Activated CD8-positive, alpha-beta T cell treated with anti-CD3 and anti-CD28 coated beads, Interleukin-2, amount 10 ng/mL, durations not matched to agents 7 days and 5 days (primary cell): ENCODE data around the gene PLB1. TPM values are rescaled to one million over a fixed set of nuclear protein-coding genes. Genes with fewer than 3 reads are reported as not detected.

Experiments
- ATAC-seq: fragments of 150-1000 bp; cut with Tn5 transposase; one replicate; pipeline ENCODE4 v1.10.0; 2021; ENCODE audit warnings: moderate library complexity
- CTCF ChIA-PET: fragments of 350-600 bp; sonication (Branson Sonifier 250); formaldehyde crosslinking; loops from one replicate; lab custom pipeline; 2021; ENCODE audit warnings: antibody characterized with exemption; lab: Charles Lee
- POLR2A ChIA-PET: fragments of 350-600 bp; sonication (Branson Sonifier 250); formaldehyde crosslinking; loops from one replicate; lab custom pipeline; 2021; ENCODE audit warnings: antibody characterized with exemption; lab: Charles Lee
- DNase-seq: peaks from one replicate; pipeline ENCODE4 v3.0.0-alpha.2; 2020
- H3K27ac Mint-ChIP-seq: one replicate; pipeline ENCODE4 v1.8.0; 2021; ENCODE audit warnings: mild to moderate bottlenecking, mixed read lengths
- H3K27me3 Mint-ChIP-seq: one replicate; pipeline ENCODE4 v1.8.0; 2021; ENCODE audit warnings: low read depth, mixed read lengths
- H3K36me3 Mint-ChIP-seq: one replicate; pipeline ENCODE4 v1.8.0; 2021; ENCODE audit warnings: low read depth, mixed read lengths
- H3K4me1 Mint-ChIP-seq: one replicate; pipeline ENCODE4 v1.8.0; 2021; ENCODE audit warnings: low read depth, mixed read lengths
- H3K4me3 Mint-ChIP-seq: one replicate; pipeline ENCODE4 v1.8.0; 2021; ENCODE audit warnings: mild to moderate bottlenecking, mixed read lengths
- H3K9me3 Mint-ChIP-seq: one replicate; pipeline ENCODE4 v1.8.0; 2022; ENCODE audit warnings: mixed read lengths; ENCODE audit not compliant: insufficient read depth
- total RNA-seq, 2 experiments: library from RNA; stranded (reverse); gene quantifications; one replicate each; pipeline ENCODE4 v1.2.3, GENCODE V29; 2021

Gene PLB1
- total RNA-seq, 2 experiments from 2014 or later: 1.0 to 1.4 TPM

GRCh38 chr2:28668106-28668814, 172.4 kb downstream of the PLB1 start:
- ATAC-seq: no peak
- Mint-ChIP-seq H3K36me3 (no peaks in the 10 kb centered on the region), H3K27ac (no peak overlapping the region), H3K4me3 (no peak overlapping the region), H3K4me1 (no peaks in the 10 kb centered on the region), H3K9me3 (peaks cover 6% of the 10 kb centered on the region), H3K27me3 (peaks cover 2% of the 10 kb centered on the region)
- ChIA-PET CTCF (interaction anchor here (0.8 kb wide), 1 partner anchor 74 kb away, joined by 5 read pairs; no protein-coding TSS in a partner anchor), POLR2A (no interaction called here)
- DNase-seq: no peak

GRCh38 chr2:28668880-28669279, 173.0 kb downstream of the PLB1 start:
- Mint-ChIP-seq H3K27me3 (peaks cover 2% of the 10 kb centered on the region), H3K4me3 (no peak overlapping the region), H3K9me3 (peaks cover 6% of the 10 kb centered on the region), H3K36me3 (no peaks in the 10 kb centered on the region), H3K4me1 (no peaks in the 10 kb centered on the region), H3K27ac (no peak overlapping the region)
- DNase-seq (no peak), ATAC-seq (no peak)
- ChIA-PET CTCF (no interaction called here), POLR2A (no interaction called here)

- CTCF ChIA-PET: interaction anchor here (0.8 to 1.4 kb wide), 2 partner anchors 77 to 131 kb away, joined by 3 to 5 read pairs; no protein-coding TSS in a partner anchor
Observed at GRCh38 chr2:28670856-28671255, 175.0 kb downstream of the PLB1 start.

DNA sequence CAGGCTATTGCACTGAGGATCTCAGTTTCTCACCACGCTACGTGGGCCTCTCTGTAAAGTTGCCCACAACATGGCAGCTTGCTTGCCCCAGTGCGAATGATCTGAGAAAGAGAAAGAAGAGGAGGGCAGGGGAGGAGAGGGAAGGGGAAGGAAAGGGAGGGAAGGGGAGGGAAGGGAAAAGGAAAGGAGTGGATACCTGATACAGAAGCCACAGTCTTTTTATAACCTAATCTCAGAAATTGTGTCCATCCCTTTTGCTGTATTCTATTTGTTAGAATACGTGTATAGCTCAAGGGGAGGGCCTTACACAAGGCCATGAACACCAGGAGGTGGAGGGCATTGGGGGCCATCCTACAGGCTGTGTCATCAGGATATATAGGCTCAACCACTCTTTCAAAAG, 177.5 kb downstream of the PLB1 start:
- no peaks in the 10 kb centered on the region for H3K36me3 Mint-ChIP-seq
- CTCF ChIA-PET: interaction anchor here (2.2 kb wide), 1 partner anchor 80 kb away, joined by 11 read pairs; no protein-coding TSS in a partner anchor
- no peak overlapping the region for H3K4me3 Mint-ChIP-seq
- POLR2A ChIA-PET: no interaction called here
- DNase-seq: no peak
- ATAC-seq: no peak
- peaks cover 6% of the 10 kb centered on the region for H3K9me3 Mint-ChIP-seq
- H3K27me3 Mint-ChIP-seq: no peaks in the 10 kb centered on the region
- no peaks in the 10 kb centered on the region for H3K4me1 Mint-ChIP-seq
- no peak overlapping the region for H3K27ac Mint-ChIP-seq

More at GRCh38 chr2:28670856-28671255, 175.0 kb downstream of the PLB1 start:
- no peak overlapping the region for H3K27ac Mint-ChIP-seq
- no peaks in the 10 kb centered on the region for H3K4me1 Mint-ChIP-seq
- POLR2A ChIA-PET: interaction anchor here (0.6 to 1.6 kb wide), 2 partner anchors 12 to 80 kb away, joined by 4 read pairs; no protein-coding TSS in a partner anchor
- no peaks in the 10 kb centered on the region for H3K36me3 Mint-ChIP-seq
- no peaks in the 10 kb centered on the region for H3K27me3 Mint-ChIP-seq
- H3K4me3 Mint-ChIP-seq: no peak overlapping the region
- DNase-seq: no peak
- peaks cover 6% of the 10 kb centered on the region for H3K9me3 Mint-ChIP-seq
- no peak for ATAC-seq

DNA sequence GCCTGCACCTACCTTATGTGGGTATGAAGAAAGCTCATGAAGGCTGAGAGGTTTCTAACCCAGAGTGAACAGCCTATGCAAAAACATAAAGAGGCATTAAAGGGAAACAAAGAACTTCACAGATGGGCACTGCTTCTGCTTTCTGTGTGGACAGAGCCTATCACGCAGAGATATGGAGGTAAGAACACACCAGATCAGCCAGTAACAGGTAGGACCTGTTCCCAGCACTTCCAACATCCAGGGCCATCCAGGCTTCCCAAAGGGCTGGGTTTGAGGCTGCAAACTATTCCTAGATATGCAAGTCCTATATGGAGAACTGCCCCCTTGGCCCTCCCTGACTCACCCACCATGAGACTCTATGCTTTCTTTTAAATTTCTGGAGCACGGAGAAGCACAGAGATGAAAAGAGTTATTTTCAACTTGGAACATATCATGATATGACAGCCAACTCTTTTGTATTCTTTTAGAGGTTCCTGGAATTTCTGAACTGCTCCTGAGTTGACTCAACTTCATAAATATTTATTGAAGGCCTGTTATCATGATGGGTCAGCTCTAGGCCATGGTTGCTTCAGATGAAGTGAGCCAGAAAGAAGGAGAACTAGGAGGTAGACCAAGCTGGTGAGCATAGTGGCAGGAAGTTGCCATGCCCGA, 178.3 kb downstream of the PLB1 start:
- Mint-ChIP-seq H3K36me3 (no peaks in the 10 kb centered on the region), H3K27ac (no peak overlapping the region), H3K4me1 (no peaks in the 10 kb centered on the region), H3K27me3 (no peaks in the 10 kb centered on the region), H3K9me3 (peaks cover 6% of the 10 kb centered on the region), H3K4me3 (no peak overlapping the region)
- DNase-seq (no peak), ATAC-seq (no peak)
- POLR2A ChIA-PET: no interaction called here
- CTCF ChIA-PET: interaction anchor here (2.2 kb wide), 1 partner anchor 80 kb away, joined by 11 read pairs; no protein-coding TSS in a partner anchor

DNA sequence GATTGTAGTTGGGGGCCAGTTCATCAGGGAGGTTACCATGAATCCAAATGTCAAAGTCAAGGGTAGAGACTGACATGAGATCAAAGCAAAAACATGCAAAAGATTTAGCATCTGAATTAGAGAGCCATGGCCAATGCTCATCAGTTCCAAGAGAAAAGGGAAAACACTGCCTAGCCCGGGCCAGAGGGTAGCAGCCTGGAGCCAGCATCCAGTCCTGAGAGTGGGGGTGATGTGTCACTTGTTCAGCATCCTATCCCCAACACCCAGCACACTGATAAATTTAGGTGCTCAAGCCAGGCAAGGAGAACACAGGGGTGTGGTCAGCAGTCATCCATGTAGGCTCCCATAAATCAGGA, 178.8 kb downstream of the PLB1 start:
- Mint-ChIP-seq H3K9me3 (peaks cover 6% of the 10 kb centered on the region), H3K27ac (no peak overlapping the region), H3K4me3 (no peak overlapping the region), H3K4me1 (peaks cover 3% of the 10 kb centered on the region), H3K27me3 (no peaks in the 10 kb centered on the region), H3K36me3 (no peaks in the 10 kb centered on the region)
- POLR2A ChIA-PET: no interaction called here
- no peak for ATAC-seq
- CTCF ChIA-PET: no interaction called here
- DNase-seq: no peak

GRCh38 chr2:28676152-28676835, 180.4 kb downstream of the PLB1 start:
- ChIA-PET POLR2A (interaction anchor here (0.6 to 1.2 kb wide), 3 partner anchors 11 to 76 kb away, joined by 3 read pairs; partner anchors contain the start of gene PPP1CB), CTCF (interaction anchor here (0.6 kb wide), 1 partner anchor 672 kb away, joined by 4 read pairs; no protein-coding TSS in a partner anchor)
- Mint-ChIP-seq H3K27ac (no peak overlapping the region), H3K36me3 (no peaks in the 10 kb centered on the region), H3K27me3 (no peaks in the 10 kb centered on the region), H3K4me3 (no peak overlapping the region), H3K9me3 (peaks cover 6% of the 10 kb centered on the region), H3K4me1 (peaks cover 13% of the 10 kb centered on the region)
- DNase-seq (no peak), ATAC-seq (no peak)

DNA sequence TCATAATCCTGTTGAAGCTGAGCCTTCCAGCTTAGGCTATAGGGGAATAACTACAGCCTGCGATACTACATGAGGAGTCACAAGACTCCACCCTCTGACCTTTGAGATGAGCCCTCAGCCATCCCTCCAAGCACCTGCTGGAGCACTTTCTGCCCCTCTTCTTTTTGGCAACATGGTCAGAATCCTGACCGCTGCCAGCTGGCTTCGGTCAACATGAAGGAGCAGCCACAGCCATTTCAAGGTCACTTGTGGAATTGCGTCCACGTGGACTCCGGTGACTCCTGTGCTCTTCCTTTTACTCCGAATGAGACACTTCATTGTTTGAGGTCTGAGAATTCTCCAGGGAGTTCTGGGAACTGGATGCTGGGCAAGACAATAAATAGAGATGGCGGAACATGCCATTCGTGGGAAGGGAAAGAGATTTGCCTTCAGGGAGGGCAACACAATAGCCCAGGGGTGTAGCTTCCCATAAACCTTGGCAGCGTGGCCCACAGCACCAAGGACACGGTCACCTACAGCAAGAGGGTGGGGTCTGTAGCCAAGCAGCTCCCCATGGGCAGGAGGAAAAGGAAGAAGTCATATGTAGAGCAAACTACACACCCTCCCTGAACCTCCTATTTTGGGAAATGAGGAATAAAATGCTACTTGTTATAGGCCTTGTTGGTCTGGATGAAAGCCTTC, 182.5 kb downstream of the PLB1 start:
- H3K27ac Mint-ChIP-seq: no peak overlapping the region

DNA sequence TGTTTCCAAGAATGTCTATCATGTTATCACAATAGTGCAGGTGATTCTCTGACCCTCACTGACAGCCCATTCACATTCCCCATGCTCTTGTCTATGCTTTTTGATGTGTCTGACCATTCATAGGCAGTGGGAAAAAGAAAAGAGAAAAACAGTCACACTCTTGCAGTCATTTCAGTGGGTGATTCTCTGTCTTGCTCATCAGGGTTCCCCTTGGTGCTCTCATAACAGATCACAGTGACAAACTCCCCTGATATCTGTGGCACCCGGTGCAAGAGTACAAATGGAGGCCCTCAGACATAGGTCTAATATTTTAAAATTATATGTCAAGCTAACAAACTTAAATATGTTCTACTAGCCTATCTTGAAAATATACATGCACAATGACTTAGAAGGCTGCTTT, 183.1 kb downstream of the PLB1 start:
- H3K27me3 Mint-ChIP-seq: no peaks in the 10 kb centered on the region
- DNase-seq (no peak), ATAC-seq (no peak)
- ChIA-PET POLR2A (interaction anchor here (0.8 kb wide), 1 partner anchor 191 kb away, joined by 3 read pairs; the partner anchor contains the start of gene TRMT61B), CTCF (interaction anchor here (1.3 to 1.7 kb wide), 2 partner anchors 85 to 142 kb away, joined by 3 to 5 read pairs; no protein-coding TSS in a partner anchor)
- no peak overlapping the region for H3K27ac Mint-ChIP-seq
- peaks cover 22% of the 10 kb centered on the region for H3K4me1 Mint-ChIP-seq
- no peak overlapping the region for H3K4me3 Mint-ChIP-seq
- H3K9me3 Mint-ChIP-seq: no peaks in the 10 kb centered on the region
- H3K36me3 Mint-ChIP-seq: no peaks in the 10 kb centered on the region

More for the DNA sequence above, 182.5 kb downstream of the PLB1 start:
- DNase-seq (no peak), ATAC-seq (no peak)
- ChIA-PET CTCF (interaction anchor here (1.7 kb wide), 1 partner anchor 84 kb away, joined by 5 read pairs; no protein-coding TSS in a partner anchor), POLR2A (interaction anchor here (0.8 kb wide), 1 partner anchor 192 kb away, joined by 3 read pairs; the partner anchor contains the start of gene TRMT61B)
- no peaks in the 10 kb centered on the region for H3K9me3 Mint-ChIP-seq
- no peaks in the 10 kb centered on the region for H3K36me3 Mint-ChIP-seq
- no peaks in the 10 kb centered on the region for H3K27me3 Mint-ChIP-seq
- H3K4me1 Mint-ChIP-seq: peaks cover 22% of the 10 kb centered on the region
- H3K4me3 Mint-ChIP-seq: no peak overlapping the region

- Mint-ChIP-seq H3K27ac (peak overlapping the region; percentile 64), H3K9me3 (no peaks in the 10 kb centered on the region), H3K36me3 (no peaks in the 10 kb centered on the region), H3K27me3 (no peaks in the 10 kb centered on the region), H3K4me3 (no peak overlapping the region), H3K4me1 (peaks cover 29% of the 10 kb centered on the region)
- no peak for ATAC-seq
- CTCF ChIA-PET: interaction anchor here (1.2 to 4.0 kb wide), 2 partner anchors 11 to 86 kb away, joined by 3 to 23 read pairs; no protein-coding TSS in a partner anchor
- POLR2A ChIA-PET: interaction anchor here (0.9 to 2.1 kb wide), 2 partner anchors 70 to 71 kb away, joined by 3 to 5 read pairs; partner anchors contain the start of gene PPP1CB
- no peak for DNase-seq
Observed at GRCh38 chr2:28680657-28681056, 184.8 kb downstream of the PLB1 start.

- Mint-ChIP-seq H3K27me3 (no peaks in the 10 kb centered on the region), H3K9me3 (no peaks in the 10 kb centered on the region), H3K4me3 (peak overlapping the region; percentile 17), H3K27ac (peak overlapping the region; percentile 64), H3K36me3 (no peaks in the 10 kb centered on the region), H3K4me1 (peaks cover 29% of the 10 kb centered on the region)
- ChIA-PET POLR2A (interaction anchor here (2.1 kb wide), 1 partner anchor 71 kb away, joined by 5 read pairs; the partner anchor contains the start of gene PPP1CB), CTCF (interaction anchor here (4.0 kb wide), 1 partner anchor 87 kb away, joined by 23 read pairs; no protein-coding TSS in a partner anchor)
- ATAC-seq (peak; percentile 96), DNase-seq (peak; percentile 67)
Observed at GRCh38 chr2:28681158-28681571, 185.3 kb downstream of the PLB1 start.
